Suprapubic skin (tissue), 4 donors: ENCODE results near the gene SAMD9.
"Not testable (repeated sequence)": the region's sequence is repeated elsewhere in the genome, so short reads cannot be mapped to it uniquely, and the experiment has no call there.

Source experiments
- CTCF ChIP-seq, 2 donors: fragments of 200-600 bp in 1 of 2; fragments of 450-650 bp in 1 of 2; sonication (generic) in 1 of 2; IDR thresholded peaks; one replicate each; pipeline ENCODE4 v1.5.1; 2016 to 2019; ENCODE audit warnings: antibody characterized with exemption in 2 of 2, mild to moderate bottlenecking in 1 of 2, moderate library complexity in 1 of 2
- EP300 ChIP-seq: sonication (generic); formaldehyde crosslinking; IDR thresholded peaks from one replicate; pipeline ENCODE4 v1.6.1; 2017; ENCODE audit warnings: antibody characterized with exemption
- POLR2A ChIP-seq, 2 donors: fragments of 450-650 bp; IDR thresholded peaks; one replicate each; pipeline ENCODE4 v1.6.1; 2017; ENCODE audit warnings: antibody characterized with exemption in 2 of 2, mild to moderate bottlenecking in 2 of 2, moderate library complexity in 2 of 2
- POLR2AphosphoS5 ChIP-seq, 3 donors: sonication (generic); formaldehyde crosslinking; IDR thresholded peaks; one replicate each; pipeline ENCODE4 v1.6.1; 2017; ENCODE audit warnings: antibody characterized with exemption in 3 of 3

- TF ChIP-seq POLR2A (IDR thresholded peaks at IDR 0.05); CTCF (IDR thresholded peaks at IDR 0.05); POLR2AphosphoS5 (IDR thresholded peaks at IDR 0.05); EP300: not testable (repeated sequence)
These were observed 61.2 kb downstream of the SAMD9 start for GRCh38 chr7:93056621-93057020.
